ENCODE results near the gene SCFD2. TPM values are rescaled to one million over a fixed set of nuclear protein-coding genes. Genes with fewer than 3 reads are reported as not detected.

SCFD2 gene
- total RNA-seq, 1 experiment from 2014 or later, result 7.4 TPM

DNA sequence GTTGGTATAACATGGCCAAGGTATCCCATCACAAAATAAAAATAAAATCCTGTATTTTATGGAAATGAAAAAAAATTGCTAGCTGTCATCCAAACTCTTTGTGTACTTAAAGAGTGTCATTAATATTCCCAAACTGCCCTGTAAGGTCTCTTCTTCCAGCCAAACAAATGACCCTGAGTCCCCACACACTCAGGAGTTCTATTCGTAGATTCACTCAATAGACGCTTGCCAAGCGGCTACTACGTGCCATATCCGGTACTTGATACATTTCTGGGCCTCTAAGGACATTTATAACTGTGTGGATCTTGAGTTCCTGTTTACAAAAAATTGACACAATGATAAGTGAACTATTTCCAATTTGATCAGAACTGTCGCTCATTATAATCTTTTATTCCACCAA lies 245.1 kb downstream of the SCFD2 start:
- no peaks in the 10 kb centered on the region for H3K27me3 ChIP-seq (ENCODE audit: control insufficient read depth, insufficient read depth, low read length)
- DNase-seq (ENCODE audit: low read depth, low spot score) (no peak), ATAC-seq (no peak)
- H3K4me1 ChIP-seq (ENCODE audit: control insufficient read depth, insufficient read depth, low read length), result no peaks in the 10 kb centered on the region
- in situ Hi-C loops (cut with HindIII; ENCODE audit: low pct_unique_long_range_greater_than_20kb, low sequenced_read_pairs) (no loop called here), intact Hi-C loops (cut with micrococcal nuclease; ENCODE audit: unreplicated experiment) (no loop called here)
- no peak overlapping the region for H3K27ac ChIP-seq (ENCODE audit: low read length)
- POLR2A ChIA-PET, result no interaction called here
- BruUV-seq (replicated peaks), result no TSS peak
- no peak for TF ChIP-seq SIN3A (IDR thresholded peaks at IDR 0.05; ENCODE audit: borderline replicate concordance, insufficient read depth, low read depth, low read length)
- no peak for TF ChIP-seq TCF7L2 (IDR thresholded peaks at IDR 0.05; ENCODE audit: low read depth, low read length)
- CTCF ChIA-PET, result no interaction called here
- H3K9me3 ChIP-seq (ENCODE audit: control insufficient read depth, insufficient read depth, low read depth, low read length), result no peaks in the 10 kb centered on the region
- H3K36me3 ChIP-seq (ENCODE audit: control insufficient read depth, insufficient read depth, low read length), result no peaks in the 10 kb centered on the region
- H3K4me3 ChIP-seq (ENCODE audit: low read depth in 2 of 2, low read length in 2 of 2), result no peak overlapping the region

DNA sequence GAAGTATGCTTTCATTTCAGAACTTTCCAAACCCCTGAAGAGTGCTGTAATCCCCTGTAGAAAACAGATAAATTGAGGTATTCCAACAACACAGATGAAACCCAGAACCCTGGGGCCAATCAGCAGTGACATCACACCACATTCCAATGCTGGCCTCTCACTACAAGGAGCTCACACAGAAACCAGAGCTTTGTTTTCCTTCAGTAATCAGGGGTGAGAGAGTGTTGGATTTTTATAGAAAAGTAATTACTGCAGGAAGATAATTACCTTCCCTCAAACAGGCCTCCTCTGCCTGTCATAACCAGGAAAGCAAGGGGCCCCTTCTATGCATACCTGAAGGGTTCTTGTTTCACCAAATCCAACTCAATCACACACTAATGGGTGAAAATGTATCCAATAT lies 246.2 kb downstream of the SCFD2 start:
- POLR2A ChIA-PET, result no interaction called here

DNA sequence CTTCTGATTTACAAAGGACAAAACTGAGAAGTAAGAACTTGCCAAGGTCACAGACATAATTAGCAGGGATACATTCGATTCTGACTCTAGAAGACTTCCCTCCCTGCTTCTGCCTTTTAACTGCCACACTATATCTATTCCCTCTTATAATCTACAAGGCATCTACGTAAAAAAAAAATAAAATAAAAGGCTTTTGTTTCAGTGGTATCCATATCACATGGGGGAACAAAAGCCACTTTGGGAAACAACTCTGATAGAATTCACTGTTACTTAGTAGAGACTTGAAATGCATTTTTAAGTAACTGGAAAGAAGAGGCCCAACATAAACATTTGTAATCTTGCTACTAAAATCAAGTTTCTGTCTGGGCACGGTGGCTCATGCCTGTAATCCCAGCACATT lies 247.2 kb downstream of the SCFD2 start:
- POLR2A ChIA-PET, result no interaction called here
- DNase-seq (ENCODE audit: low read depth, low spot score), result no peak
- CTCF ChIA-PET, result no interaction called here
- Histone ChIP-seq H3K36me3 (ENCODE audit: control insufficient read depth, insufficient read depth, low read length) (no peaks in the 10 kb centered on the region), H3K4me3 (ENCODE audit: low read depth in 2 of 2, low read length in 2 of 2) (no peak overlapping the region), H3K9me3 (ENCODE audit: control insufficient read depth, insufficient read depth, low read depth, low read length) (no peaks in the 10 kb centered on the region), H3K27ac (ENCODE audit: low read length) (no peak overlapping the region), H3K27me3 (ENCODE audit: control insufficient read depth, insufficient read depth, low read length) (no peaks in the 10 kb centered on the region), H3K4me1 (ENCODE audit: control insufficient read depth, insufficient read depth, low read length) (no peaks in the 10 kb centered on the region)
- intact Hi-C loops (cut with micrococcal nuclease; ENCODE audit: unreplicated experiment) (no loop called here), in situ Hi-C loops (cut with HindIII; ENCODE audit: low pct_unique_long_range_greater_than_20kb, low sequenced_read_pairs) (no loop called here)
- no TSS peak for BruUV-seq (replicated peaks)
- no peak for ATAC-seq
- no peak for TF ChIP-seq TCF7L2 (IDR thresholded peaks at IDR 0.05; ENCODE audit: low read depth, low read length)
- TF ChIP-seq, protein P1, sequence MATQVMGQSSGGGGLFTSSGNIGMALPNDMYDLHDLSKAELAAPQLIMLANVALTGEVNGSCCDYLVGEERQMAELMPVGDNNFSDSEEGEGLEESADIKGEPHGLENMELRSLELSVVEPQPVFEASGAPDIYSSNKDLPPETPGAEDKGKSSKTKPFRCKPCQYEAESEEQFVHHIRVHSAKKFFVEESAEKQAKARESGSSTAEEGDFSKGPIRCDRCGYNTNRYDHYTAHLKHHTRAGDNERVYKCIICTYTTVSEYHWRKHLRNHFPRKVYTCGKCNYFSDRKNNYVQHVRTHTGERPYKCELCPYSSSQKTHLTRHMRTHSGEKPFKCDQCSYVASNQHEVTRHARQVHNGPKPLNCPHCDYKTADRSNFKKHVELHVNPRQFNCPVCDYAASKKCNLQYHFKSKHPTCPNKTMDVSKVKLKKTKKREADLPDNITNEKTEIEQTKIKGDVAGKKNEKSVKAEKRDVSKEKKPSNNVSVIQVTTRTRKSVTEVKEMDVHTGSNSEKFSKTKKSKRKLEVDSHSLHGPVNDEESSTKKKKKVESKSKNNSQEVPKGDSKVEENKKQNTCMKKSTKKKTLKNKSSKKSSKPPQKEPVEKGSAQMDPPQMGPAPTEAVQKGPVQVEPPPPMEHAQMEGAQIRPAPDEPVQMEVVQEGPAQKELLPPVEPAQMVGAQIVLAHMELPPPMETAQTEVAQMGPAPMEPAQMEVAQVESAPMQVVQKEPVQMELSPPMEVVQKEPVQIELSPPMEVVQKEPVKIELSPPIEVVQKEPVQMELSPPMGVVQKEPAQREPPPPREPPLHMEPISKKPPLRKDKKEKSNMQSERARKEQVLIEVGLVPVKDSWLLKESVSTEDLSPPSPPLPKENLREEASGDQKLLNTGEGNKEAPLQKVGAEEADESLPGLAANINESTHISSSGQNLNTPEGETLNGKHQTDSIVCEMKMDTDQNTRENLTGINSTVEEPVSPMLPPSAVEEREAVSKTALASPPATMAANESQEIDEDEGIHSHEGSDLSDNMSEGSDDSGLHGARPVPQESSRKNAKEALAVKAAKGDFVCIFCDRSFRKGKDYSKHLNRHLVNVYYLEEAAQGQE (IDR thresholded peaks at IDR 0.05; ENCODE audit: insufficient read depth in 1 of 2, low read depth in 2 of 2, low read length in 1 of 2), result no peak
- TF ChIP-seq, protein P2, sequence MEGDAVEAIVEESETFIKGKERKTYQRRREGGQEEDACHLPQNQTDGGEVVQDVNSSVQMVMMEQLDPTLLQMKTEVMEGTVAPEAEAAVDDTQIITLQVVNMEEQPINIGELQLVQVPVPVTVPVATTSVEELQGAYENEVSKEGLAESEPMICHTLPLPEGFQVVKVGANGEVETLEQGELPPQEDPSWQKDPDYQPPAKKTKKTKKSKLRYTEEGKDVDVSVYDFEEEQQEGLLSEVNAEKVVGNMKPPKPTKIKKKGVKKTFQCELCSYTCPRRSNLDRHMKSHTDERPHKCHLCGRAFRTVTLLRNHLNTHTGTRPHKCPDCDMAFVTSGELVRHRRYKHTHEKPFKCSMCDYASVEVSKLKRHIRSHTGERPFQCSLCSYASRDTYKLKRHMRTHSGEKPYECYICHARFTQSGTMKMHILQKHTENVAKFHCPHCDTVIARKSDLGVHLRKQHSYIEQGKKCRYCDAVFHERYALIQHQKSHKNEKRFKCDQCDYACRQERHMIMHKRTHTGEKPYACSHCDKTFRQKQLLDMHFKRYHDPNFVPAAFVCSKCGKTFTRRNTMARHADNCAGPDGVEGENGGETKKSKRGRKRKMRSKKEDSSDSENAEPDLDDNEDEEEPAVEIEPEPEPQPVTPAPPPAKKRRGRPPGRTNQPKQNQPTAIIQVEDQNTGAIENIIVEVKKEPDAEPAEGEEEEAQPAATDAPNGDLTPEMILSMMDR (IDR thresholded peaks at IDR 0.05), result no peak
- TF ChIP-seq SIN3A (IDR thresholded peaks at IDR 0.05; ENCODE audit: borderline replicate concordance, insufficient read depth, low read depth, low read length), result no peak
- no peak for TF ChIP-seq POLR2AphosphoS5 (IDR thresholded peaks at IDR 0.05; ENCODE audit: low read depth, low read length)

More for the DNA sequence above, 246.2 kb downstream of the SCFD2 start:
- intact Hi-C loops (cut with micrococcal nuclease; ENCODE audit: unreplicated experiment) (no loop called here), in situ Hi-C loops (cut with HindIII; ENCODE audit: low pct_unique_long_range_greater_than_20kb, low sequenced_read_pairs) (no loop called here)
- H3K36me3 ChIP-seq (ENCODE audit: control insufficient read depth, insufficient read depth, low read length), result no peaks in the 10 kb centered on the region
- no peak overlapping the region for H3K27ac ChIP-seq (ENCODE audit: low read length)
- no peak for ATAC-seq
- H3K27me3 ChIP-seq (ENCODE audit: control insufficient read depth, insufficient read depth, low read length), result no peaks in the 10 kb centered on the region
- TF ChIP-seq TCF7L2 (IDR thresholded peaks at IDR 0.05; ENCODE audit: low read depth, low read length) (no peak), SIN3A (IDR thresholded peaks at IDR 0.05; ENCODE audit: borderline replicate concordance, insufficient read depth, low read depth, low read length) (no peak), POLR2AphosphoS5 (IDR thresholded peaks at IDR 0.05; ENCODE audit: low read depth, low read length) (no peak)
- TF ChIP-seq, protein P1 (IDR thresholded peaks at IDR 0.05; ENCODE audit: insufficient read depth in 1 of 2, low read depth in 2 of 2, low read length in 1 of 2), result no peak
- TF ChIP-seq, protein P2 (IDR thresholded peaks at IDR 0.05), result no peak
- no peak overlapping the region for H3K4me3 ChIP-seq (ENCODE audit: low read depth in 2 of 2, low read length in 2 of 2)
- CTCF ChIA-PET, result no interaction called here
- no peak for DNase-seq (ENCODE audit: low read depth, low spot score)
- H3K9me3 ChIP-seq (ENCODE audit: control insufficient read depth, insufficient read depth, low read depth, low read length), result no peaks in the 10 kb centered on the region
- no peaks in the 10 kb centered on the region for H3K4me1 ChIP-seq (ENCODE audit: control insufficient read depth, insufficient read depth, low read length)
- BruUV-seq (replicated peaks), result no TSS peak
